Measurements from ENCODE around the gene CD164L2.

CD164L2 gene

GRCh38 chr1:27331922-27332321 is 51.2 kb downstream of the CD164L2 start:
- no peak overlapping the region for H3K27ac ChIP-seq (ENCODE audit: low read depth, low read length, severe bottlenecking)
- no peaks in the 10 kb centered on the region for H3K9me3 ChIP-seq (ENCODE audit: control insufficient read depth, low read length)
- WGBS, 2 experiments (ENCODE audit: insufficient coverage in 2 of 2), result 96 to 100% methylated on average over 5 of the region's 5 CpGs
- H3K4me3 ChIP-seq (ENCODE audit: extremely low read depth, insufficient read depth, low read length, poor library complexity, severe bottlenecking), result no peak overlapping the region
- no peaks in the 10 kb centered on the region for H3K4me1 ChIP-seq (ENCODE audit: control insufficient read depth, insufficient read depth, low read length, poor library complexity, severe bottlenecking)
- peaks cover 81% of the 10 kb centered on the region for H3K36me3 ChIP-seq (ENCODE audit: control insufficient read depth, insufficient read depth, low read length)

GRCh38 chr1:27331426-27331825 is 51.7 kb downstream of the CD164L2 start:
- WGBS, 2 experiments (ENCODE audit: insufficient coverage in 2 of 2), result 94 to 100% methylated on average over 3 of the region's 3 CpGs
- H3K36me3 ChIP-seq (ENCODE audit: control insufficient read depth, insufficient read depth, low read length), result peaks cover 81% of the 10 kb centered on the region
- H3K27ac ChIP-seq (ENCODE audit: low read depth, low read length, severe bottlenecking), result no peak overlapping the region

GRCh38 chr1:27330786-27331185 is 52.3 kb downstream of the CD164L2 start:
- Histone ChIP-seq H3K27ac (ENCODE audit: low read depth, low read length, severe bottlenecking) (no peak overlapping the region), H3K9me3 (ENCODE audit: control insufficient read depth, low read length) (no peaks in the 10 kb centered on the region), H3K4me1 (ENCODE audit: control insufficient read depth, insufficient read depth, low read length, poor library complexity, severe bottlenecking) (peaks cover 10% of the 10 kb centered on the region), H3K36me3 (ENCODE audit: control insufficient read depth, insufficient read depth, low read length) (peaks cover 81% of the 10 kb centered on the region), H3K4me3 (ENCODE audit: extremely low read depth, insufficient read depth, low read length, poor library complexity, severe bottlenecking) (no peak overlapping the region)
- WGBS, 2 experiments (ENCODE audit: insufficient coverage in 2 of 2), result 97 to 98% methylated on average over 5 to 6 of the region's 8 CpGs

More at GRCh38 chr1:27331426-27331825, 51.7 kb downstream of the CD164L2 start:
- Histone ChIP-seq H3K4me3 (ENCODE audit: extremely low read depth, insufficient read depth, low read length, poor library complexity, severe bottlenecking) (no peak overlapping the region), H3K9me3 (ENCODE audit: control insufficient read depth, low read length) (no peaks in the 10 kb centered on the region), H3K4me1 (ENCODE audit: control insufficient read depth, insufficient read depth, low read length, poor library complexity, severe bottlenecking) (peaks cover 5% of the 10 kb centered on the region)
